Gastrocnemius medialis (tissue), 4 donors: ENCODE measurements around the gene CENPP. TPM values are rescaled to one million over a fixed set of nuclear protein-coding genes. Genes with fewer than 3 reads are reported as not detected.

ENCODE experiments used
- ATAC-seq, 2 donors: fragments of 150-250 bp; one replicate each; pipeline ENCODE4 v1.9.1; 2016
- DNase-seq, 2 donors: peaks; one replicate each; pipeline ENCODE4 v3.0.0-alpha.2; 2019
- H3K27ac ChIP-seq, 4 donors: fragments of 200-600 bp; sonication (generic); 1 replicate in 1 of 4; 2 replicates in 3 of 4; pipeline ENCODE4 v1.5.1; 2016 to 2018; ENCODE audit warnings: mild to moderate bottlenecking in 2 of 4, moderate library complexity in 1 of 4
- H3K27me3 ChIP-seq, 3 donors: fragments of 200-600 bp; sonication (generic) in 2 of 3; 1 replicate in 1 of 3; 2 replicates in 2 of 3; pipeline versions ENCODE4 v1.5.1 to v1.6.0; 2016 to 2019; ENCODE audit warnings: mild to moderate bottlenecking in 1 of 3, moderate library complexity in 1 of 3
- H3K36me3 ChIP-seq, 2 donors: fragments of 200-600 bp; sonication (generic) in 1 of 2; one replicate each; pipeline ENCODE4 v1.5.1; 2017 to 2018
- H3K4me1 ChIP-seq, 2 donors: fragments of 200-600 bp; sonication (generic) in 1 of 2; one replicate each; pipeline ENCODE4 v1.5.1; 2016 to 2017; ENCODE audit warnings: mild to moderate bottlenecking in 2 of 2
- H3K4me3 ChIP-seq, 4 donors: fragments of 200-600 bp; sonication (generic) in 3 of 4; 1 replicate in 1 of 4; 2 replicates in 3 of 4; pipeline ENCODE4 v1.5.1; 2016 to 2019; ENCODE audit warnings: mild to moderate bottlenecking in 2 of 4
- H3K9me3 ChIP-seq, 3 donors: fragments of 200-600 bp; sonication (generic) in 2 of 3; 1 replicate in 1 of 3; 2 replicates in 2 of 3; pipeline ENCODE4 v1.5.1; 2016 to 2019
- POLR2A ChIP-seq, 2 donors: fragments of 450-650 bp; IDR thresholded peaks; one replicate each; pipeline ENCODE4 v1.6.1; 2017; ENCODE audit warnings: antibody characterized with exemption in 2 of 2, mild to moderate bottlenecking in 2 of 2, moderate library complexity in 2 of 2
- in situ Hi-C, 4 donors: fragments of 200-750 bp; cut with MboI; loops; one replicate each; pipeline versions ENCODE4 v1.15.0 to v1.8.0; 2017; ENCODE audit warnings: low sequenced_read_pairs in 4 of 4
- intact Hi-C: fragments of 100-400 bp; cut with DNase I; formaldehyde crosslinking; loops from one replicate; pipeline ENCODE4 v1.15.1; 2023; ENCODE audit warnings: low total_unique reads
- total RNA-seq, 4 donors: library from RNA; depleted of rRNA; stranded (reverse); fragments of >200 nt; gene quantifications; one replicate each; pipeline versions ENCODE4 v1.1.0 to v1.2.3, GENCODE V29; 2016
- TF ChIP-seq, protein P1 (sequence below), 5 experiments: fragments of 450-650 bp in 3 of 5; fragments of 200-600 bp in 2 of 5; sonication (generic) in 2 of 5; IDR thresholded peaks in 4 of 5; conservative IDR thresholded peaks in 1 of 5; 1 replicate in 4 of 5; 2 replicates in 1 of 5; pipeline ENCODE4 v1.5.1; 2016 to 2019; ENCODE audit warnings: antibody characterized with exemption in 5 of 5, mild to moderate bottlenecking in 3 of 5, moderate library complexity in 3 of 5

CENPP gene
- total RNA-seq, 4 donors from 2014 or later = 1.8 to 11.5 (median 8.7) TPM

GRCh38 chr9:92494856-92495255 lies 169.1 kb downstream of the CENPP start:
- H3K36me3 ChIP-seq = no peaks in the 10 kb centered on the region
- no peak overlapping the region for H3K4me3 ChIP-seq
- no peaks in the 10 kb centered on the region for H3K4me1 ChIP-seq
- DNase-seq = no peak
- no peaks in the 10 kb centered on the region for H3K27me3 ChIP-seq
- intact Hi-C loops = no loop called here
- no peak for ATAC-seq
- no peak overlapping the region for H3K27ac ChIP-seq
- in situ Hi-C loops = no loop called here
- no peaks in the 10 kb centered on the region for H3K9me3 ChIP-seq
- TF ChIP-seq POLR2A (IDR thresholded peaks at IDR 0.05) = no peak
- TF ChIP-seq, protein P1, sequence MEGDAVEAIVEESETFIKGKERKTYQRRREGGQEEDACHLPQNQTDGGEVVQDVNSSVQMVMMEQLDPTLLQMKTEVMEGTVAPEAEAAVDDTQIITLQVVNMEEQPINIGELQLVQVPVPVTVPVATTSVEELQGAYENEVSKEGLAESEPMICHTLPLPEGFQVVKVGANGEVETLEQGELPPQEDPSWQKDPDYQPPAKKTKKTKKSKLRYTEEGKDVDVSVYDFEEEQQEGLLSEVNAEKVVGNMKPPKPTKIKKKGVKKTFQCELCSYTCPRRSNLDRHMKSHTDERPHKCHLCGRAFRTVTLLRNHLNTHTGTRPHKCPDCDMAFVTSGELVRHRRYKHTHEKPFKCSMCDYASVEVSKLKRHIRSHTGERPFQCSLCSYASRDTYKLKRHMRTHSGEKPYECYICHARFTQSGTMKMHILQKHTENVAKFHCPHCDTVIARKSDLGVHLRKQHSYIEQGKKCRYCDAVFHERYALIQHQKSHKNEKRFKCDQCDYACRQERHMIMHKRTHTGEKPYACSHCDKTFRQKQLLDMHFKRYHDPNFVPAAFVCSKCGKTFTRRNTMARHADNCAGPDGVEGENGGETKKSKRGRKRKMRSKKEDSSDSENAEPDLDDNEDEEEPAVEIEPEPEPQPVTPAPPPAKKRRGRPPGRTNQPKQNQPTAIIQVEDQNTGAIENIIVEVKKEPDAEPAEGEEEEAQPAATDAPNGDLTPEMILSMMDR (IDR thresholded peaks at IDR 0.05 in 4 of 5, conservative IDR thresholded peaks at IDR 0.05 in 1 of 5) = no peak

- Histone ChIP-seq H3K4me3 (no peak overlapping the region), H3K9me3 (no peaks in the 10 kb centered on the region), H3K27me3 (no peaks in the 10 kb centered on the region), H3K36me3 (no peaks in the 10 kb centered on the region), H3K27ac (no peak overlapping the region), H3K4me1 (no peaks in the 10 kb centered on the region)
- intact Hi-C loops (no loop called here), in situ Hi-C loops (no loop called here)
- no peak for ATAC-seq
- TF ChIP-seq, protein P1 (IDR thresholded peaks at IDR 0.05 in 4 of 5, conservative IDR thresholded peaks at IDR 0.05 in 1 of 5) = no peak
- TF ChIP-seq POLR2A (IDR thresholded peaks at IDR 0.05) = no peak
- DNase-seq = no peak
These were observed 170.8 kb downstream of the CENPP start for GRCh38 chr9:92496396-92497176.

DNA sequence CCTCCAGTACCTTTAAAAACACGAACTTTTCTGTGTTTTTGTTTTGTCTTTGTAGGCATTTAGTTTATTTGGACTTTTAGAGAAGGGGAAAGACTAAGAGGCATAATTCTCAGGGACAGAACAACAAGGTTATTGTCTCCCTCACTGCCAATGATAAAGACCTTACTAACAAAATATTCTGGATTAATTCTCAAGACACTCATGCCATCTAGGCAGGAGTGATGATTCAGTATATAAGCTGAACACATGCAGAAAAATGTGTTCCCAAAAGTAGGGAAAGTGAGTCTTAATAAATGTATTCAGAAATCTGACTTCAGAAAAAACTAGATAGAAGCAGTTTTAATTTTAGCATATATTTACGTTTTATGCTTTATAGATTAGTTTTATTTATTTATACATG lies 173.9 kb downstream of the CENPP start:
- in situ Hi-C loops (loop anchor here in 1 of 4 donors (25.0 kb wide), 1 partner anchor 113 kb away; no protein-coding TSS in a partner anchor), intact Hi-C loops (loop anchor here (10.0 kb wide), 1 partner anchor 135 kb away; no protein-coding TSS in a partner anchor)
- ATAC-seq = no peak
- no peak for TF ChIP-seq POLR2A (IDR thresholded peaks at IDR 0.05)
- TF ChIP-seq, protein P1 (IDR thresholded peaks at IDR 0.05 in 4 of 5, conservative IDR thresholded peaks at IDR 0.05 in 1 of 5) = no peak
- Histone ChIP-seq H3K4me1 (peaks cover 6 to 7% of the 10 kb centered on the region in 2 donors), H3K36me3 (no peaks in the 10 kb centered on the region), H3K27me3 (no peaks in the 10 kb centered on the region), H3K4me3 (no peak overlapping the region), H3K27ac (no peak overlapping the region), H3K9me3 (no peaks in the 10 kb centered on the region)
- DNase-seq = no peak

GRCh38 chr9:92500725-92501124 lies 175.0 kb downstream of the CENPP start:
- Histone ChIP-seq H3K27me3 (no peaks in the 10 kb centered on the region), H3K9me3 (no peaks in the 10 kb centered on the region), H3K4me3 (no peak overlapping the region), H3K27ac (no peak overlapping the region), H3K4me1 (peaks cover 6 to 7% of the 10 kb centered on the region in 2 donors), H3K36me3 (no peaks in the 10 kb centered on the region)
- ATAC-seq = no peak
- TF ChIP-seq, protein P1 (IDR thresholded peaks at IDR 0.05 in 4 of 5, conservative IDR thresholded peaks at IDR 0.05 in 1 of 5) = no peak
- no peak for TF ChIP-seq POLR2A (IDR thresholded peaks at IDR 0.05)
- intact Hi-C loops = loop anchor here (10.0 kb wide), 1 partner anchor 134 kb away; no protein-coding TSS in a partner anchor
- in situ Hi-C loops = loop anchor here in 1 of 4 donors (25.0 kb wide), 1 partner anchor 112 kb away; no protein-coding TSS in a partner anchor
- no peak for DNase-seq
